PC-3 (cell line): ENCODE measurements around the gene FAM221B. TPM values are rescaled to one million over a fixed set of nuclear protein-coding genes. Genes with fewer than 3 reads are reported as not detected.

Source experiments
- ATAC-seq: fragments of 200-7000 bp; cut with Tn5 transposase; 2 replicates; pipeline ENCODE4 v1.9.1; 2020; ENCODE audit warnings: mild to moderate bottlenecking, moderate library complexity
- BruUV-seq: library from RNA; stranded (reverse); fragments of 400-500 nt; replicated peaks from 2 replicates; lab custom pipeline; 2021; lab: Mats Ljungman, UMichigan
- CTCF ChIA-PET: fragments of 300-600 bp; sonication (Branson Sonifier 250); formaldehyde crosslinking; loops from one replicate; lab custom pipeline; 2022; ENCODE audit warnings: antibody characterized with exemption; lab: Charles Lee
- POLR2A ChIA-PET: fragments of 300-600 bp; sonication (Branson Sonifier 250); formaldehyde crosslinking; loops from one replicate; lab custom pipeline; 2022; ENCODE audit warnings: antibody characterized with exemption; ENCODE audit not compliant: unreplicated experiment; lab: Charles Lee
- DNase-seq: peaks from one replicate; pipeline ENCODE4 v3.0.0-alpha.2; 2015
- H2AFZ ChIP-seq: fragments of 300-600 bp; sonication (generic); 2 replicates; pipeline ENCODE4 v1.6.0; 2016; ENCODE audit warnings: antibody characterized with exemption, low read length
- H3F3A ChIP-seq: fragments of 300-600 bp; sonication (generic); one replicate; pipeline ENCODE4 v1.6.0; 2017; ENCODE audit warnings: antibody characterized with exemption, low read length, control low read depth, mild to moderate bottlenecking; ENCODE audit not compliant: unreplicated experiment
- H3K27ac ChIP-seq: fragments of 300-600 bp; sonication (generic); 2 replicates; pipeline ENCODE4 v1.5.1; 2016; ENCODE audit warnings: mild to moderate bottlenecking, low read length
- H3K27me3 ChIP-seq: fragments of 300-600 bp; sonication (generic); 2 replicates; pipeline ENCODE4 v1.6.1; 2016; ENCODE audit warnings: low read length, mixed read lengths
- H3K36me3 ChIP-seq: fragments of 300-600 bp; sonication (generic); 2 replicates; pipeline ENCODE4 v1.6.1; 2016; ENCODE audit warnings: low read depth, mixed run types, low read length, mixed read lengths
- H3K4me1 ChIP-seq: fragments of 300-600 bp; sonication (generic); 2 replicates; pipeline ENCODE4 v1.5.1; 2016; ENCODE audit warnings: low read length; ENCODE audit not compliant: insufficient read depth
- H3K4me2 ChIP-seq: fragments of 300-600 bp; sonication (generic); 2 replicates; pipeline ENCODE4 v1.6.0; 2016; ENCODE audit warnings: low read length
- H3K4me3 ChIP-seq: fragments of 300-600 bp; sonication (generic); 2 replicates; pipeline ENCODE4 v1.5.1; 2016; ENCODE audit warnings: mild to moderate bottlenecking, low read length, mixed read lengths
- H3K79me2 ChIP-seq: fragments of 300-600 bp; sonication (generic); 2 replicates; pipeline ENCODE4 v1.6.1; 2017; ENCODE audit warnings: low read length, mixed read lengths
- H3K9ac ChIP-seq: fragments of 300-600 bp; sonication (generic); 2 replicates; pipeline ENCODE4 v1.6.0; 2016; ENCODE audit warnings: mild to moderate bottlenecking, low read length
- H3K9me2 ChIP-seq: fragments of 300-600 bp; sonication (generic); replicated peaks from 2 replicates; pipeline ENCODE4 v1.6.1; 2016; ENCODE audit warnings: mixed run types, low read length, mixed read lengths
- H3K9me3 ChIP-seq: fragments of 300-600 bp; sonication (generic); 2 replicates; pipeline ENCODE4 v1.6.1; 2016; ENCODE audit warnings: low read length, mixed read lengths
- H4K20me1 ChIP-seq: fragments of 300-600 bp; sonication (generic); 2 replicates; pipeline ENCODE4 v1.6.1; 2016; ENCODE audit warnings: low read length, mixed read lengths
- EZH2 ChIP-seq: fragments of 300-600 bp; sonication (generic); IDR thresholded peaks from one replicate; pipeline ENCODE4 v1.6.1; 2017; ENCODE audit warnings: antibody characterized with exemption, mild to moderate bottlenecking, low read length; ENCODE audit not compliant: unreplicated experiment
- EZH2phosphoT487 ChIP-seq: fragments of 300-600 bp; sonication (generic); IDR thresholded peaks from 2 replicates; pipeline ENCODE4 v1.6.1; 2018; ENCODE audit warnings: mild to moderate bottlenecking, antibody characterized with exemption, low read length, borderline replicate concordance
- intact Hi-C: fragments of 100-400 bp; cut with micrococcal nuclease; formaldehyde crosslinking; loops from 2 replicates; pipeline ENCODE4 v1.9.0; 2023
- total RNA-seq: library from RNA; depleted of rRNA; stranded (reverse); fragments of >200 nt; gene quantifications from 2 replicates; pipeline ENCODE4 v1.2.3, GENCODE V29; 2014
- TF ChIP-seq, protein P1 (sequence below): fragments of 300-600 bp; sonication (generic); conservative IDR thresholded peaks from 2 replicates; pipeline ENCODE4 v1.5.1; 2017; ENCODE audit warnings: antibody characterized with exemption, low read depth, mild to moderate bottlenecking, low read length

The FAM221B gene
- total RNA-seq, 1 experiment from 2014 or later: not detected

DNA sequence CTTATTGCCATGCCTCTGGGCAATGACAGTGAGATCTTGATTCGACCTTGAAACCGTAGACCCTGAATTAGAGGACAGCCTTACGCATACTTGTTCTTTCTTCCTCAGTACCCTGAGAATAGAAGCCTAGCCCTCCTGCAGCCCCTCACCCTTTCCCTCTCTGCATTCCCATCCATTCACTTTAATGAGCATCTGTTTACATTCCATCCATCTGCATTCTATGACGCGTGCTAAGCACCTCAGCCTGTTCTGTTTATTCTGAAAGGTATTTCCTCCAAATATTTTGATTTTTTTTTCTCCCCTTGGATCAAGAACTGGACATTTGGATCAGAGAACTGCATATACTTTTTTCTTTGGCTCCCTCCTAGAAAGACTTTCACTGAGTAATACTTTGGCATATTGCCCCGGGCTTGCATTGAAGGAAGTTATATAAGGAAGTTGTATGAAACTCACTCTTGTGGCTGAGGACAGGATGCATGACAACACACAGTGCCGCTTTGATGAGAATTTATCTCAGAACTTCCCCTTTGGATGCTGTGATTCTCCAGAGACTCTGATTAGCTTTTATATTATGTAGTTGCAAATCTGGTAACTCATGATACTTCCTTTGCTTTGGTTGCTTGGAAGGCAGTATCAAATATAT lies 16.2 kb upstream of the FAM221B start:
- ChIA-PET CTCF (interaction anchor here (0.6 kb wide), 2 partner anchors 54 to 103 kb away, joined by 3 to 7 read pairs; no protein-coding TSS in a partner anchor), POLR2A (interaction anchor here (0.7 kb wide), 1 partner anchor 12 kb away, joined by 3 read pairs; no protein-coding TSS in a partner anchor)
- H2AFZ ChIP-seq: no peak overlapping the region
- H3K4me1 ChIP-seq: peaks cover 24% of the 10 kb centered on the region
- intact Hi-C loops: no loop called here
- H3K27ac ChIP-seq: peak overlapping the region; percentile 48
- no peaks in the 10 kb centered on the region for H4K20me1 ChIP-seq
- H3K36me3 ChIP-seq: no peaks in the 10 kb centered on the region
- no peaks in the 10 kb centered on the region for H3F3A ChIP-seq
- H3K9me2 ChIP-seq: no peaks in the 10 kb centered on the region
- TF ChIP-seq EZH2 (no peak), EZH2phosphoT487 (no peak)
- TF ChIP-seq, protein P1, sequence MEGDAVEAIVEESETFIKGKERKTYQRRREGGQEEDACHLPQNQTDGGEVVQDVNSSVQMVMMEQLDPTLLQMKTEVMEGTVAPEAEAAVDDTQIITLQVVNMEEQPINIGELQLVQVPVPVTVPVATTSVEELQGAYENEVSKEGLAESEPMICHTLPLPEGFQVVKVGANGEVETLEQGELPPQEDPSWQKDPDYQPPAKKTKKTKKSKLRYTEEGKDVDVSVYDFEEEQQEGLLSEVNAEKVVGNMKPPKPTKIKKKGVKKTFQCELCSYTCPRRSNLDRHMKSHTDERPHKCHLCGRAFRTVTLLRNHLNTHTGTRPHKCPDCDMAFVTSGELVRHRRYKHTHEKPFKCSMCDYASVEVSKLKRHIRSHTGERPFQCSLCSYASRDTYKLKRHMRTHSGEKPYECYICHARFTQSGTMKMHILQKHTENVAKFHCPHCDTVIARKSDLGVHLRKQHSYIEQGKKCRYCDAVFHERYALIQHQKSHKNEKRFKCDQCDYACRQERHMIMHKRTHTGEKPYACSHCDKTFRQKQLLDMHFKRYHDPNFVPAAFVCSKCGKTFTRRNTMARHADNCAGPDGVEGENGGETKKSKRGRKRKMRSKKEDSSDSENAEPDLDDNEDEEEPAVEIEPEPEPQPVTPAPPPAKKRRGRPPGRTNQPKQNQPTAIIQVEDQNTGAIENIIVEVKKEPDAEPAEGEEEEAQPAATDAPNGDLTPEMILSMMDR: no peak
- ATAC-seq (peak; percentile 86), DNase-seq (peak; percentile 91)
- H3K4me2 ChIP-seq: peak overlapping the region; percentile 56
- no TSS peak for BruUV-seq
- no peaks in the 10 kb centered on the region for H3K27me3 ChIP-seq
- no peak overlapping the region for H3K9ac ChIP-seq
- H3K79me2 ChIP-seq: no peaks in the 10 kb centered on the region
- no peaks in the 10 kb centered on the region for H3K9me3 ChIP-seq
- H3K4me3 ChIP-seq: no peak overlapping the region

DNA sequence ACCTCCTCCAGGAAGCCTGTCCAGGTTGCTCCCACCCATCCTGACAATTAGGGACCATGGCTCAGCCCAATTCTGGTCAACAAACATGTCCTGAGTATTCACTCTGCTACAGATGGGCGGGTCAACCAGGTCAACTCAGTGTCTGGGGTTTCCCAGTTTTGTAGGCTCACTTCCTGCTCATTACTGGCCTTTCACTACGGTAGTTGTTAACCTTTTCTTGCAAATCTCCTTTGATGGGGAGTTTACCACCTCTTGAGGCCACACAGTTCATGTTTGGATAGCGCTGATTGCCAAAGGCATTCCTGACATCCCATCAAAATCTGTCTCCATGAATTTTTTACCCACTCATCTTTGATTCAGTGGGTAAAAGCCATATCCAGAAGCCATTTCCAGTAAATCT lies 14.3 kb upstream of the FAM221B start:
- no peaks in the 10 kb centered on the region for H3K27me3 ChIP-seq
- no peak for TF ChIP-seq EZH2phosphoT487
- TF ChIP-seq EZH2: no peak
- TF ChIP-seq, protein P1: no peak
- H3F3A ChIP-seq: no peaks in the 10 kb centered on the region
- no peaks in the 10 kb centered on the region for H3K9me2 ChIP-seq
- intact Hi-C loops: no loop called here
- ChIA-PET POLR2A (no interaction called here), CTCF (no interaction called here)
- ATAC-seq (no peak), DNase-seq (no peak)
- BruUV-seq: no TSS peak
- H3K9me3 ChIP-seq: no peaks in the 10 kb centered on the region
- H3K4me3 ChIP-seq: no peak overlapping the region
- no peak overlapping the region for H2AFZ ChIP-seq
- H3K27ac ChIP-seq: no peak overlapping the region
- H3K4me1 ChIP-seq: peaks cover 20% of the 10 kb centered on the region
- no peak overlapping the region for H3K4me2 ChIP-seq
- no peaks in the 10 kb centered on the region for H4K20me1 ChIP-seq
- no peaks in the 10 kb centered on the region for H3K36me3 ChIP-seq
- no peak overlapping the region for H3K9ac ChIP-seq
- H3K79me2 ChIP-seq: no peaks in the 10 kb centered on the region
